Daoy (cell line): ENCODE measurements around the gene NCAPG2. TPM values are rescaled to one million over a fixed set of nuclear protein-coding genes. Genes with fewer than 3 reads are reported as not detected.
"Not testable (repeated sequence)": the region's sequence is repeated elsewhere in the genome, so short reads cannot be mapped to it uniquely, and the experiment has no call there.

ENCODE experiments used
- DNase-seq: peaks from one replicate; pipeline ENCODE4 v3.0.0-alpha.2; 2015; ENCODE audit warnings: low read depth
- total RNA-seq: library from RNA; depleted of rRNA; stranded (reverse); fragments of >200 nt; shearing (Covaris generic); gene quantifications from 2 replicates; pipeline ENCODE4 v1.2.3, GENCODE V29; 2014

Gene NCAPG2
- total RNA-seq, 1 experiment from 2014 or later: 57.2 TPM

DNA sequence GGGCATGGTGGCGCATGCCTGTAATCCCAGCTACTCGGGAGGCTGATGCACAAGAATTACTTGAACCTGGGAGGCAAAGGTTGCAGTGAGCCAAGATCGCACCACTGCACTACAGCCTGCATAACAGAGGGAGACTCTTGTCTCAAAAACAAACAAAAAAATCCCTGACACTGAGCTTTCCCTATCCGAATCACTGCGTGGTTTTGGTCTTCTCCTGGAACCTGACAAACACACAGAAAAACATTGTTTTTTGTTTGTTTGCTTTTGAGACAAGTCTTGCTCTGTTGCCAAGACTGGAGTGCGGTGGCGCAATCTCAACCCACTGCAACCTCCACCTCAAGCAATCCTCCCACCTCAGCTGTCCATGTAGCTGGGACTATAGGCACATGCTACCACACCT is 66.6 kb downstream of the NCAPG2 start:
- no peak for DNase-seq

- DNase-seq: no peak
Observed at GRCh38 chr7:158633055-158633956, 71.3 kb downstream of the NCAPG2 start.

DNA sequence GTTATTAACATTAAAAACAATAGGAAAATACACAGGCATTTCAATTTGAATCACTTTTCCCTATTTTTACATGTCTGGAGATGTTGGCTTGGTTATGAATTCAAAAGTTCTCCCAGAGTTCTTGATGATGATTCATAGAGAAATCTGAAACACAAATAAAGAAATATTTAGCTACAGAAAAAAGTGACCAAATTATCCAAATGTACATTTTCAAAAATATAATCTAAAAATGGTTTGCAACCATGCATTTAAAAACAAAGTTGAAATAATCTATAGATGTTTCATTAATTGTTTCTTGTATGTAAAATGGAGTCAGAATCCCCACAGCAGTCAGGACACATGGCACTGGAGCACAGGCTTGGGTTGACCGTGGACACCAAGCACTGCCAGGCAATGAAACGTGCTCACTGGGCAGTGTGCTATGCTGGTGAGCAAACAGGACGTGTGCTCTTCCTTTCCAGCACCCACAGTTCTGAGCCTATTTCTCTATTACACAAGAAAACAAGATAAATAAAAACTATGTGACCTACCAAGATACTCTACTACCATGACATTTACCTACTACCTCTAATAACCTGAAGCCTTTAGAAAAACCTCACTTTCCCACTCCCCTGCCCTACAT is 72.9 kb downstream of the NCAPG2 start:
- no peak for DNase-seq

- not testable (repeated sequence) for DNase-seq
Observed at GRCh38 chr7:158626289-158626688, 78.3 kb downstream of the NCAPG2 start.

DNA sequence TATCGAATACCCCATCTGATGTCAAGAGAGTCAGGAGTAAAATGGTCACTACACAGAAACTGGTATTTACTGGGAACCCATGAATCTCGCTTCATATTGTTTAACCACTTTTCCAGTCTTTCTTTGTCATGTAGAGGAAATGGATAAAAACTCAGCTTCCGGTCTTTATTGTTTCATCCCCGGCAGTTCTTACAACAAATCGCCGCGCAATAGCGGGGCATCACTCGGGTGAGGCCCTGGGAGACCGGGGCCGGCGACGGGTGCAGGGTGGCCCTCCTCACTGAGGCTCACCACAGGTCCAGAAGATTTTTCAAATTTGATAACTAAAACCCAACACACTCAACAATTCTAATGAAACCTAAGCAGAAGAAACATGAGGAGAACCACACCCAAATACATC is 81.4 kb downstream of the NCAPG2 start:
- no peak for DNase-seq

DNA sequence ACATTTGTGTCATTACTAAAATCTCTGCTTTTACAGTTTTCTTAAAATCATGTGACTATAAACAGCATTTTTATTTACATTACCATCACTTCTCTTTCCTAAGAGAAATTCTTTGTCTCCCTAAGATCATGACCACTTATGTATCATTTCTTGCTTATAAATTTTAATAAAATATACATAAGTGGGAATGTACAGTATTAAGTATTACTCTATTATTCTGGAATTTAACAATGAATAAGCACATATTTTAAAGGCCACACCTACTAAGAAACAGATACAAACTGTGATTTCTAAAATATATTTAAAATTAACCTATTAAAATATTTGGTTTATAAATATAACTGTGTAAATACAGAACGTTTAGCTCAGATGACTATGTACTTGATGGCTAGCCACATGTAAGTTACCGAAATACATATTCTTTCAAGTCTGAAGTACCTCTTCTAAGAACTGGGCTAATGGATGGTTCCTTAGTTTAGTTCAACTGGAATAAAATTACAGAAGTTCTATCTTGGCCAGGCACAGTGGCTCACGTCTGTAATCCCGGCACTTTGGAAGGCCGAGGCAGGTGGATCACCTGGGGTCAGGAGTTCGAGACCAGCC is 83.7 kb downstream of the NCAPG2 start:
- no peak for DNase-seq

DNA sequence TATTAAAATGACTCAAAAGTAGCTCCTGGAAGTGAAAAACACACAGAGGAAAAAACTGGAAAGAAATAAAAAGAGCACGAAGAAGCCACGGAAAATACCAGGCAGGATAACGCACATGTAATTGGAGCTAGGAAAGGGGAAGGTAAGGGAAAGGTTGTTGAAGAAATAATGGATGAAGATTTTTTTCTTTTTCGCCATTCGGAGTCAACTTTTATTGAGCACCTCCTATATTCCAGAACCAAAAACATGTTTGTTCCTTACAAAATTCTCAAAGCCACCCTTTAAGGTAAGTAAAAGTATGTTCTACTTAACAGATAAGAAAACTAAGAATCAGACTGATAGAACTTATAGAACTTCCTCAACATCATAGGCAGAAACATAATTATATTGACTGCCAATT is 84.2 kb downstream of the NCAPG2 start:
- DNase-seq: no peak

DNA sequence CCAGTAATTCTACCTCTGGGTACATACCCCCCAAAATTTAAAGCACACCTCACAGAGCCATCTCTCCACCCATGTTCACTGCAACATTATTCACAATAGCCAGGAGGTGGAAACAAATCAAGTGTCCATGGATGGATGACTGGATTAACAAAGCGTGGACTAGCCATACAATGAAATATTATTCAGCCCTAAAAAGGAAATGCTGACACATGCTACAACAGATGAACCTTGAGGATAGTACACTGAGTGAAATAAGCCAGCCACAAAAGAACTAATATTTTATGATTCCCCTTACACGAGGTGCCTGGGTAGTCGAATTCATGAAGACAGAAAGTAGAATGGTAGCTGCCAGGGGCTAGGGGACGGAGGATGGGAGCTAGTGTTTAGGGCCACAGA is 85.9 kb downstream of the NCAPG2 start:
- DNase-seq: no peak

DNA sequence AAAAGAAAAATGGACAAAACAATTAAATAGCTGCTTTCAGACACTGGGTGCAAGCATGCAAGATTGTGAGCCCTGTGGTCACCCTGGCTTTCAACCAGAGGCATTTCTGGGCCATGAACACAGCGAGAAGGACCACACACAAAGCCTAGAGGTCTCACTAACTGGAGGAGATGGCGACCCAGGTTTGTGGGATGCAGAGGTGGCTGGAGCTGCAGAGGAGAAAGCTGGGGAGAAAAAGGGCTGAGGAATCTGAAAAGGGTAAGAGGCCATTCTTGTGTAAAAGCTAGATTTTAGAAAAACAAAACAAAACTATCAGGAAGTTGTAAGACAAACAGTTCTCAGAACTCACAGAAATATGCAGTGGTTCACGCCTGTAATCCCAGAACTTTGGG is 86.9 kb downstream of the NCAPG2 start:
- no peak for DNase-seq

- no peak for DNase-seq
Observed at GRCh38 chr7:158616050-158616449, 88.6 kb downstream of the NCAPG2 start.

DNA sequence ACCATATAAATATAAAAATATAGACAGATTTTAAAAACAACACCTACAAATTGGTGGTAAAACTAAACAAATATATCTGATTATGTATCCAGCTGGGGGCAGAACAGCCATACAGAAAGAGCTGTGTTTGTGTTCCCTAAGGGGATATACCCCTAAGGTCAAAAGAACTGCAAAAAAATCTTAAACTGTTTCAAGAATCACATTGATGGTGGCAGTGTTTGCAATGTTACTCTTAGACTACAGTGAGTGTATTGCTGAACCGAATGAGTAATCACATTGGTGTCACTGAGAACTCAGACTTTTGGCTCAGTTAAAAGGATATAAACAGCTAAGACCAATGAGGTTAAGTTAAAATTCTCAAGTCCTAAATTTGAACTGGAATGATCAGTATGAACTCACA is 89.9 kb downstream of the NCAPG2 start:
- no peak for DNase-seq

DNA sequence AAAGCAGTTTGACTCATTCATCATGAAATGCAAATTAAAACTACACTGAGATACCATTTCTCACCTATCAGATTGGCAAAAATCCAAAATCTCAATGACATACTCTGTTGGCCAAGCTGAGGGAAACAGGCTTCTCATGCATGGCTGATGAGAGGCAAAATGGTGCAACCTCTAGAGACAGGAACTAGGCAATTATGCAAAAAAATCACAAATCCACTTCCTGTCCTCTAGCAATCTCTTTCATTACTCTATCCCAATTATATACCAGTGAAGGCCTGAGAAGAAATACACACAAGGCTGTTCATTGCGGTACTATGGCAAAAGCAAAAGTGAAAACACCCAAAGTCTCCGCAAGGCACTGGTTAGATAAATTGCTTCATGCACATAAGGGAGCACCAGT is 91.1 kb downstream of the NCAPG2 start:
- no peak for DNase-seq

DNA sequence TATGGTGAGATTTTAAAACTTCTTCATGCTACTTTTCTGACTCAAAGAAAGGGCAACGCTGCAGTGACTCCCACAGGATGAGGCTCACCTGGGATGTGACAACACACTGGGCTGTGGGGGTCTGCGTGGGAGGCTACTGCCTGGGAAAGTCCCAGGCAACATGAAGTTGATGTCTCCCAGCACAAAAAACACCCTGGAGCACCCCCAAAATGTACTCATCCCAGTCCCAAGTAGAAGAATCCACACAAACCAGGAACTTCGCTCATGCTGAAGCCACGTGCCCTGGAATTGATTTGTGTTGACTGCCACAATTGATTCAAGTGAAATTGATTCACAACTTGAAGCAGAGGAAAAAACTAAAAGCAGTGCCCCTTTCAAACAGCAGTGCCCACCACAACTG is 92.1 kb downstream of the NCAPG2 start:
- no peak for DNase-seq

DNA sequence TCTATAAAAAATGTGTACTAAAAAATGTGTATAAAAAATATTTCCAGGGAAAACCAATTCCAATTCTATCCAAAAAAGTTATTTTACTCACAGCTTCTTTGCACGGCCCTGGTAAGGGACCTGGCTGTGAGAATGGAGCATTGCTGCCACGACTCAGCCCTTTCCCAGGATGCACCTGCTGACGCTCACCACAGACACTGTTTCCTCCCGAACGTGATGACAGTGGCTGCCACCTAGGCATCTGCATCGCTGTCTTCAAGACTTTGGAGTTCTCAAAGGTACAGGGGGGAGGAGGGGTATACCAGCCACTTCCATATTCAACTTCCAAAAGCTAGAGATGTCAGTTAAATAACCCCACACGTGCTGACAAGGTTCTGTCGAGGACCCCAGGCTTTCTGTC is 93.1 kb downstream of the NCAPG2 start:
- DNase-seq: no peak

GRCh38 chr7:158609313-158609974 is 95.2 kb downstream of the NCAPG2 start:
- DNase-seq: no peak

- no peak for DNase-seq
Observed at GRCh38 chr7:158607563-158607962, 97.0 kb downstream of the NCAPG2 start.

DNA sequence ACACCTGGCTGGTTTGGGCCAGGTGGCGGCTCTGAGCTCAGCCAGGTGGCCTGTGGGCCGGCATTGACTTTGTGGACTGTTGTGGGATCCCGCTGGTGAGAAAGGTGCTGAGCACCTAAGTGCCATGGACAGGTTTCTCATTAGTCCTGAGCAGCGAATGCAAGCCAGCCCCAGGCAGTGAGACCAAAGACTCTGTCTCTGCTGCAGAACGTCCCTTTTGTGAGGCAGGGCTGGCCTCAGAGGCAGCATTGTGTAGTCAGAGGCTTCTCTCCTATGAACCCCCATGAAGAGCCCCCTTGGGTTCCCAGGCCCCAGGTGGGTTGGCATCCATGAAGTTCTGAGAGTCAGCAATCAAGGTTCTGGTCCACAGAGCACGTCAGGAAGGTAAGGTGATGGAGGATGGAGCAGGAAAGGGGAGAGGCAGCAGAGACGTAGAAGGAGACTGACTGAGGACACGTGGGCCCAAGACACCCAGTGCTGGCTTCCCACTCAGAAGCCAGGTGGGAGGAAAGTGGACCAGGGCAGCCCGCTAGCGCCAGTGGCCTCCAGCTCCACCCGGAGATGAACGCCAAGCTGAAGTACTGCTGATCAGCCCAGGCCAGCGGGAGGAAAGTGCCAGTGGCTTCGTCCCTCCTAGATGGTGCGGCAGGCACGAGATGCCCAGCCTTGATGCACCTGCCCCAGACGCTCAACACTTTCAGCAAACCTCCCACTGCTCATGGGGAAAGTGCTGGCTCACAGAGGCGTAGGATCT is 97.8 kb downstream of the NCAPG2 start:
- DNase-seq: no peak

DNA sequence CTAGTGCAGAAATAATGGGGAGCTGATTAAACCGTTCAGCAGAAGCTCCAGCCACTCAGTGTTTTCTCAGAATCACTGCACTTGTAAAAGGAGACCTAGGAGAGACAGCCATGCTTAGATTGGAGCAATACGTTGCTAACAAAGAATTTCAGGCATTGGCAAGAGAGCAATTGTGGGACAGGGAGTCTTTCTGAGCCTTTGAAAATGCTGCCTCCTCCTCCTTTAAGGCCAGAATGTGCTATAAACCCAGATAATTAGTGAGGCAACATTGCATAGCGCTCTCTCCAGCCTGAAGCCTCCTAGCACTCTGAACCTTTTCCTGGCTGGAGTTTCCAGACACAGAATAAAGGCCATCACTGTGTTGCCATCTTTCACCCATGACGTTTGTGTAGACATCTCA is 98.5 kb downstream of the NCAPG2 start:
- no peak for DNase-seq

DNA sequence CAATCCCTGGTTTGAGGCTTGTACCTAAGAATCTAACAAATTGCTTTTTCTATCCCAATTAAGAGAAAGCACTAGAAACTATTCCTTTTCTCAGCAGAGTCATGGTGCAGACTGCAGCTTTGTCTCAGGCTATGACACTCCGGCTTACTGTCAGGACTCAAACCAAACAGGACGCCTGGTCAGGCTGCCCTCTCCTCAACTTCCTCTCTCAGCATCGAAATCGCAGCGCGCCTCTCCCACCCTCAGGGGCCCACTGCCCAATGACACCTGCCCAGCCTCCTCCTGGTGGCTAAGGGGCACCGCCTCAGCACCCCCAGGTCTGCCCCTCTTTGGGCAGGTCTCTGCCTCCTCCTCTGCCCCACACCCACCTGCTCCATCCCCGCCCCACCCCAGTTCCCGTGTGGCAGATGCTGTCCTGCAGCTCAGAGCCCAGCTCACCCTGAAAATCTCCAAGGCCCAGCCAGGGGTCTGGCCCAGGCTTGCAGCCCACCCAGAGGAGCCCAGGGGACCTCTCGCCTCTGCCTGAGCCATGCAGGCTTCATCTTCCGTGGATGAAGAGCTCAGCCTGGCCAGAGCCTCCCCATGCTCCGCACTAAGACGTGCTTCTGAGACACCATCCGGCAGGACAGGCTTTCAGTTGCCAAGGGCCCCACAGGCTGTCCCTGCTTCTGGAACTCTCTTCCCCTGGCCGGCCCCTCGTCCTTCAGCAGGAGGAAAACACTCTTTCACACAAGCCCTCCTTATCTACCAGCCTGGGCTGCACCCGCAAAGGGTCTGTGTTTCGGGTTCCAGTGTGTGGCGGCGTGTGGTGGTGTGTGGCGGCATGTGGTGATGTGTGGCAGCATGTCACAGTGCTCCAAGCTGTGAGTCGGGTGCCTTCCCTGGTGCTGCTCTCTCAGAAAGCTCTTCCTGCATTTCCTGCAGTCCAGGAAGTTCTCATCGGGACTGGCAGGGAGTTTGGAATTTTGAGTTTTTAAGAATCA is 100.5 kb downstream of the NCAPG2 start:
- no peak for DNase-seq
